GM18858 (cell line): ENCODE measurements around the gene MPHOSPH9.
"Not testable (repeated sequence)": the region's sequence is repeated elsewhere in the genome, so short reads cannot be mapped to it uniquely, and the experiment has no call there.

ENCODE experiments used
- ATAC-seq: cut with Tn5 transposase; IDR thresholded peaks from one replicate; pipeline ENCODE4 v1.9.1; 2021; ENCODE audit not compliant: unreplicated experiment

The MPHOSPH9 gene

DNA sequence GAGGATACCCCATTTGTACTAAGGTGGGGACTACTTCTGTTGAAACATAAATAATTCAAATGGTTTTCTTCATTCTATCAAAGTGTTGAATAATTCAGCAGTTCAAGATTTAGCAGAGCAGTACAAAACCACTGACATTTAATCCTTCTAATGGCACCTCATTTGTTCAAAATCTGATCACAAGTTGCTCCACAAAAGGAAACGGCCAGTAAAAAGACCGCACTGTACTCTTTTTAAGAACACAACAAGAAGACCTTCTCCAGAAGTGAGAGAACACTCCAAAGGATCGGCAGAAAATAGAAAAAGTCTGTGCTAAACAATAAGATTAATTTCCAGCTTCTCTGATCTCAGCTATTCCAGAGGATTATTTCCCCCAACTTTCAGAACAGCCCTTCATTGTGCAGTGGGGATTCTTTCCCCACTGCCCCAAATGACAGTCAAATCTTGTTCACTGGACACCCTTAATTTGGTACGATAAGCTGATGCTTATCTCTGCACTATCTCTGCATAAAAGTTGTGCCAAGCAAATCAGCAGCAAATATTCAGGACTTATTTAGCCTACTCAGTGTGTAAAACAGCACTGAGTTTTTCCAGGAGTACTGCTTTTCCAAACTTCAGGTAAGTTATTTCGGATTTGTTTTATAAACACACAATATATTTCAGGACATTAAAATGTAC is 5.2 kb downstream of the MPHOSPH9 start:
- no peak for ATAC-seq

DNA sequence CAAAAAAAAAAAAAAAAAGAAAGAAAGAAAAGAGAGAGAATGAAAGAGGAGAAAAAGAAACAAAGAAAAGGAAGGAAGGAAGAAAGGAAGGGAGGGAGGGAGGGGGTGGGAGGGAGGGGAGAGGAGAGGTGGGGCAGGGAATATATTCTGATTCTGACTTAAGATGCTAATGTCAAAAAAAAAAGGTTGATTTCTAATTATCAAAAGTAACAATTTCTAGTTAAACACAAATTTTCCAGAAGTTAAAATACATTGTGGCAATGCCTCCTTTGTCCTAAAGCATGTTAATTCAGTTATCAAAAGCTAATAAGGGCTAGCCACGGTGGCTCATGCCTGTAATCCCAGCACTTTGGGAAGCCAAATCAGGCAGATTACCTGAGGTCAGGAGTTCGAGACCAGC is 7.5 kb downstream of the MPHOSPH9 start:
- no peak for ATAC-seq

DNA sequence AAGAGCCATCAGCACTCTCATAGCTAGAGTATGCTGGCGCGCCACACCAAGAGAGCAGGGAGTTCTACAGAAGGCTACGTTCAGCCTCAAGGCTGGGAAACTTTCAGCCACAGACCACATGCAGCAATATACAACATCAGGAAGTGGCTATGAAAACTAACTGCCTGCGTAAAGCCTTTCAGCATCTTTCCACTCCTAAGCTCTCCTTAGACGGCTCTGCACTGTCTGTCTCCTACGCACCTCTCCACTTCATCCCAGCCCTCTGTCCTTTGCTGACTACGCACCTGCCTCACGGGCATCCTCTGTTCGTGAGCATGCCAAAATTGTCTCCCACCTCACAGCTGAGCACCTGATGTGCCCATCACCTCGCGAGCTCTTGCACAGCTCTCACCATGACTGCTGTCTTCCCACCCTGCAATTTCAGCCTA is 9.7 kb downstream of the MPHOSPH9 start:
- peak; percentile 53 for ATAC-seq

DNA sequence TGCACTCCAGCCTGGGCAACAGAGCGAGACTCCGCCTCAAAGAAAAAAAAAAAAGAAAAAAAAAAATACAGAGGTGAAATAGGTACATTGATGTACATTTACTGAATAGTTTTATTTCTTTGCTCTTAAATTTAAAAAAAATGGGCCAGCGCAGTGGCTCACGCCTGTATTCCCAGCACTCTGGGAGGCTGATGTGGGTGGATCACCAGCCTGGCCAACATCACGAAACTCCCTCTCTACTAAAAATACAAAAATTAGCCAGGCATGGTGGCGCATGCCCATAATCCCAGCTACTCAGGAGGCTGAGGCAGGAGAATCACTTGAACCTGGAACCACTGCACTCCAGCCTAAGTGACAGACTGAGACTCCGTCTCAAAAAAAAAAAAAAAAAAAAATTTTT is 25.1 kb downstream of the MPHOSPH9 start:
- not testable (repeated sequence) for ATAC-seq

DNA sequence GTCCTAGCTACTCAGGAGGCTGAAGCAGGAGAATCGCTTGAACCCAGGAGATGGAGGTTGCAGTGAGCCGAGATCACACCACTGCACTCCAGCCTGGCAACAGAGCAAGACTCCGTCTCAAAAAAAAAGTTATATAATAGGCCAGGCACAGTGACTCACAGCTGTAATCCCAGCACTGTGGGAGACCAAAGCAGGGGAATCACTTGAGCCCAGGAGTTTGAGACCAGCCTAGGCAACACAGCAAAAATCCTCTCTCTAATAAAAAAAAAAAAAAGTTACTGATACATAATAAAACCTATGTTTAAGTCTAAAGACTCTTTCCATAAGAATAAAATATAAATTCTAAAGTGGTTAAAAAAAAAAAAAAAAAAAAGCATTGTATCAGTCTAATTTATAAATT is 26.1 kb downstream of the MPHOSPH9 start:
- not testable (repeated sequence) for ATAC-seq

DNA sequence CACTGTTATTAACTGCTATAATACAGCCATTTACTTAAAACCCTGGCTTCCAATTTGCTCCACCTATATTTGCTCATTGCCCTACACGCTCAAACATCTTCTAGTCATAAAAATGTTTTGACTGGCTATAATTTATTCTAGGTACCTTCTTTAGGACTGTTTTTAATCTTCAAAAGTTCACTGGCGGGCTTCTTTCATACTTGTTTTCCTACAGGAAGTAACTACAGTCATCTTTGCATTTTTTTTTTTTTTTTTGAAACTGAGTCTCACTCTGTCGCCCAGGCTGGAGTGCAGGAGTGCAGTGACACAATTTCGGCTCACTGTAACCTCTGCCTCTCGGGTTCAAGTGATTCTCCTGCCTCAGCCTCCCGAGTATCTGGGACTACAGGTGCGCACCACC is 32.5 kb downstream of the MPHOSPH9 start:
- ATAC-seq: no peak

DNA sequence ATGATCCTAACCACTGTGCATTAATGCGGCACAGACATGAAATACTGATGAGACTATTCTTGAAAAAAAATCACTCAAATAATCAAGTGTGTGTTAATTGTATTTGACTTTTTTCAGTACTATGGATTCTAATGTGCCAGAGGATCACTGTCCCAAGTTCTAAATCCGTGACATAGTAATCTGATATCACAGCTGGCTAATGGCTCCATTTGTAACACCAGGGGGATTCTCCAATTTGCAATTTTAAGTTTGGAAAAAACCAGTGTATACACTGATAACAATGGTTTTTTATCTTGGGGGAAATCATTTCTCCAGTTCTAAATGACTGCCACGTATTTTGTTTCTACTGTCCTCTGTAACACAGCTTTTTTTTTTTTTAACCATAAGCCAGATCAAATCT is 33.0 kb downstream of the MPHOSPH9 start:
- ATAC-seq: no peak

DNA sequence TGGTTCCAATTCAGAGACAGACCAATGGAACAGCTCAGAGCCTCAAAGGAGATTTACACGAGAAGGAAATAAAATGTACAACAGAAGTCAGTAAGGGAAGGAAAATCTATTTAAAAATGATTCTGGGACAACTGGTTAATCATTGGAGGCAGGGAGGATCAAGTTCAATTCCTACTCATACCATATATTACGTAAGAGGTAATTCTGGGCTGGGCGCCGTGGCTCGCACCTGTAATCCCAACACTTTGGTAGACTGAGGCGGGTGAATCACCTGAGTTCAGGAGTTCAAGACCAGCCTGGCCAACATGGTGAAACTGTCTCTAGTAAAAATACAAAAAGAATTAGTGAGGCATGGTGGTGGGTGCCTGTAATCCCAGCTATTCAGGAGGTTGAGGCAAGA is 45.3 kb downstream of the MPHOSPH9 start:
- no peak for ATAC-seq

DNA sequence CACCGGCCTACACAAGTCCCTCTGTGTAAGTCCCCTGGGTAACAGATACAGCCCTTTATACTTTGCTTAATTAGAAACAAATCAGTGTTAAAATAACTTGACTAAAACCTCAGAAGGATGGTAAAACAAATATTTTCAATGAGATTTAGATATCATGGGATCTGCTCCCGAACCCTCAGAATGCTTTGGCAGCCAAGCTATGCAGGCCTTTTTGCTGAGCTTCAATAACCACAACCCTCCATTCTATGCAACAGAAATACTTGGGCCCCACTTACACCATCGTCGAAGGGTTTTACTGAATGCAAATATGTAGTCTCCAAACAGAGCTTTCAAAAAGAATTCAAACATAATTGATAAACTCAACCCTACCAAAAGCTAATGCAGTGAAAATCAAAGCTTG is 52.8 kb downstream of the MPHOSPH9 start:
- no peak for ATAC-seq

DNA sequence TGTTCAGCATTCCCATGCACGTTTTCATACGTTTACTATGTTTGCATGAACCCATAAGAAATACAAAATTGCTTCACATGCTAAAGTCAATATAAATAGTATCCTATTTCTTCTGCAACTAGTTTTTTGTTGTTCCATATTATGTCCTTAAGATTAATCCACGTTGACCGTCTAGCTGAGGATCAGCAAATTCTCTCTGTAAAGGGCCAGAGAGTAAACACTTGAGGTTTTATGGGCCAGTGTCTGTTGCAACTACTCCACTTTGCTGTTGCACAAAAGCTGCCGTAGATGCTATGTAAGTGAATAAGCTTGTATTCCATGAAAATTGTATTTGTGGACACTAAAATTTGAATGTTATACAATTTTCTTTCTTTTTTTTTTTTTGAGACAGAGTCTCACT is 61.0 kb downstream of the MPHOSPH9 start:
- ATAC-seq: no peak

DNA sequence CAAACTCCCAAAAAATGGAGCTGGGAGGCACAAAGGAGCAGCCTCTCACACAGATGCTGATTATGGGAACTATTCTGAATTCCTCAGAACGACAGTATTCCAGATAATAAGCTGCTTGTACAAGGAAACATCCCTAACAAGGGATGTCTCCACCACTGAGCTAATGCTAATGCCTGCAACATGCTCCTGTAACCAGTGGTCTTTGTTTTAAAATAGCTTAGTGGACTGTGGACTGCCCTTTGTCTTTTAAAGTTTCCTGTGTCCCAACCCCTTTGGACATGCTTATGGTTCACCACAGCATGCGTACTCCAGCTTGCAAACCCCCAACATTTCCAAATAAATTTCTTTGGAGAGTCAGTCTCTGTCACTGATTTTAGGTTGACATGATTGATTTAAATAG is 65.6 kb downstream of the MPHOSPH9 start:
- ATAC-seq: no peak

DNA sequence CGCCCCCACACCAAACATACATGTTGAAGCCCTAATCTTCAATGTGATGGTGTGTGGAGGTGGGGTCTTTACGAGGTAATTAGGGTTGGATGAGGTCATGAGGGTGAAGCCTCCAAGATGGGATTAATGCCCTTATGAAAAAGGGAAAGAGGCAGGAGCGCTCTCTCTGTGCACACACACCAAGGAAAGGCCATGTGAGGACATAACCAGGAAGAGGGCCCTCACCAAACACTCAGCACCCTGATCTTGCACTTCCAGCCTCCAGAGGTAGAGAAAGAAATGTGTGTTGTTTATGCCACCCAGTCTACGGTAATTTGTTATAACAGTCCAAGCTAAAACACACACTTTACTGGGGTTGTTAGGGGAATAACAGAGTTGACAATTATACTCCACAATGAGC is 67.4 kb downstream of the MPHOSPH9 start:
- no peak for ATAC-seq

DNA sequence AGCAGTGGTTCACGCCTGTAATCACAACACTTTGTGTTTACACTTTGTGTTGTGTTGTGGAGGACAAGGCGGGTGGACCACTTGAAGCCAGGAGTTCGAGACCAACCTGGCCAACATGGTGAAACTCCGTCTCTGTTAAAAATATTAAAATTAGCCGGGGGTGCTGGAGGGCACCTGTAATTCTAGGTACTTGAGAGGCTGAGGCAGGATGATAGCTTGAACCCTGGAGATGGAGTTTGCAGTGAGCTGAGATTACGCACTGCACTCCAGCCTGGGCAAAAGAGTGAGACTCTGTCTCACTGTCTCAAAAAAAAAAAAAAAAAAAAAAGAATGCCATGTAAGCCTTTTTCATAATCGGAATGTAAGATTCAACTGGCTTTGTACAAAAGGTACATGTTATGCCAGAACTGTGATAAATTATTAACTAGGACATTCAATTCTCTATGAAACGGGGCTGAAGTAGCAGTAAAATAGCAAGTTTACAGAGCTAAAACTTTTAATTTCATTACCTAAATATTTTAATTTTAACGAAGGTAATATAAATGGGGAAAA is 68.2 kb downstream of the MPHOSPH9 start:
- ATAC-seq: no peak

DNA sequence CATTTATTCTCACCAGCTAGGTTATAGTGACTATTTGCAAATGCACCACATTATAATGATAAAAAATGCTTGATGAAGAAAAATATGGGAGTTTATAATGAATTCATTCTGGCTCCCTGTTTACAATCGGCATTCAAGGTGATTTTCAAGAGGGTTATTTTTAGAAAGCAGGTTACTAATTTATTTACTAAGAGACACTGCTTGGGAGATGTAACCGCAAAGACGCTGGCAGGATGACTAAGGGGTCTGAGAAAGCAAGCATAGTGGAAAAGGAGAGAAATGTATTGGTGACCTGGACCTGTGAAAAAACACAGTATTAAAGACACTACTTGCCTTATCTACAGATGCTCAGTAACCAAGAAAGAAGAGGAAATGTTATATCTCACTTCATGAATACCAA is 68.7 kb downstream of the MPHOSPH9 start:
- ATAC-seq: no peak

DNA sequence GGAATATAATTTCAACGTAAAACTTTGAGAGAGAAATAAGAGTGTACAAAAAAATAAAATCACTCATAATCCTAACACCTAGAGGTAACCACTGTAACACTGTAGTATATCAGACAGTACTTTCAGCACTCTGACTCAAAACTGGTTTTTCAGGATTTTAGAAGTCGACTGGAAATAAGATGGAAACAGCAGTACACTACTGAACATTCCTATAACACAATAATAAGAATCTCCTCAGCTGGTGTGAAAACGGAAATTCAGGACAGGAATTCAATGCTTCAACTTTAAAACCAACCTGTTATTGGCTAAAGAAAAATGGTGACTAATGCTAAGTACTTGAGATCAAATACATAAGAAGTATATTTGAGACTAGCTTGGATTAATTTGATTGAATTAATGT is 69.7 kb downstream of the MPHOSPH9 start:
- no peak for ATAC-seq

DNA sequence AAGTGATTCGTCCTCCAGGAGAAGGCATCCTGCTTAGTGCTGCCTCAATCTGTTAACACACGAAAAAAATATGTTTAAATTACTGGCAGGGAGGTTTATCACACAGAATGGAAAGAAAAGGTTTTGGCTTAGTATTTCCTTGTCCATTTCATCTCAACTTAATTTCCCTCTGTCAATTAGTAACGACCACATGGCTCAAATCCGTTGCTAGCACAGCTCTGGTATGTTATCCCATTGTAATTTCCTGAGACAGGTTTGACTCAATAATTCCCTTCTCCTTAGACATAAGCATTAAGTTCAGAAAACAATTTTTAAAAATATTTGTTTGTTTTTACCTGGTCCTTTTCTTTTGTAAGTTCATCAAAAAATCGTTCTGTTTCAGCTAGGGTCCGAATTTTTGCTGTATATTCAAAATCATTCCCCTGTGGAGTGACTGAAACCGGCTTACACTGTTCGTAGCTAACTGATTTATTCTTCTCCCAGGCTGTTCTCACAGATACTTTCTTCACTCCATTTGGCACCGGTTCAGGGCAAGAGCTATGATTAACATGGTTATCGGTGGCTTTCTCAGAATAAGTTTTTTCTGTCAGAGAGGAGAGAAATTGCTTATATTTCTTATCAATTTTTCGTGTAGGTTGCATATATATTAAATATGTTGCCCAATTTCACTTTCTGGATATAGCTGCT is 72.0 kb downstream of the MPHOSPH9 start:
- ATAC-seq: no peak

DNA sequence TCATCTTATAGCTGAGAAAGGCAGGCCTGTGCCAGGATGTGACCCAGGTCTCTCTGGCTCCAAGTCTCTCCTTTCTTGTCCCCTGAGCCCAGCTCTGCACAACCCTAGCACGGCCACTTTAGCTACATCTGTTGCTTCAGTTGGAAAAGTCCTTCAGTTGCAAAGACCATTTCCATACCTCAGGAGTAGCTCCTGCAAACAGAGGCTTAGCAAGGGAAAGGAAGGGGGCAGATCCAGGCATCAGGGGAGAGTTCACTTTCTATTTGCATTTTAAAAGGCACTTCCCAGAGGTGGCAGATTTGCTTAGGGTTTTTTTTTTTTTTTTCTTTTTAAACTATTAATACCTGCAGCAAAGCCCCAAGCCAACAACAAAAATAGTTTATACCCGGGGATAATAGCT is 79.0 kb downstream of the MPHOSPH9 start:
- no peak for ATAC-seq

DNA sequence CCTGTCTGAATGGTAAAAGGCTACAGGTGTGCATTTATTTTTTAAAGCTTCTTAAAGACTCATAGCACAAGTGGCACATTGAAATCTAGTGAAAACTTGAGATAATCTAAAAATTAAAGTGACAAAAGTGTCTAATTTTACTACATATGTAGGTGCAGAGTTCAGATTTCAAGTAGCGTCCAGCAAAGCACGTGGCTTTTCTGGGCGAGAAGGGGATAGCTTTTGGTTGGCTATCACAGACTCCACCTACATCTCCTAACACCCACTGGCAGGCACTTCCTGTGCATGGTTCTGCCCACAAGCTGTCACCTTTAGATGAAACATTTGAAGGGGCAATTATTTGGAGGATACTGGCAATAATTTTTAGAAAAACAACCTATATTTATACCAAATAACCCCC is 80.1 kb downstream of the MPHOSPH9 start:
- no peak for ATAC-seq

DNA sequence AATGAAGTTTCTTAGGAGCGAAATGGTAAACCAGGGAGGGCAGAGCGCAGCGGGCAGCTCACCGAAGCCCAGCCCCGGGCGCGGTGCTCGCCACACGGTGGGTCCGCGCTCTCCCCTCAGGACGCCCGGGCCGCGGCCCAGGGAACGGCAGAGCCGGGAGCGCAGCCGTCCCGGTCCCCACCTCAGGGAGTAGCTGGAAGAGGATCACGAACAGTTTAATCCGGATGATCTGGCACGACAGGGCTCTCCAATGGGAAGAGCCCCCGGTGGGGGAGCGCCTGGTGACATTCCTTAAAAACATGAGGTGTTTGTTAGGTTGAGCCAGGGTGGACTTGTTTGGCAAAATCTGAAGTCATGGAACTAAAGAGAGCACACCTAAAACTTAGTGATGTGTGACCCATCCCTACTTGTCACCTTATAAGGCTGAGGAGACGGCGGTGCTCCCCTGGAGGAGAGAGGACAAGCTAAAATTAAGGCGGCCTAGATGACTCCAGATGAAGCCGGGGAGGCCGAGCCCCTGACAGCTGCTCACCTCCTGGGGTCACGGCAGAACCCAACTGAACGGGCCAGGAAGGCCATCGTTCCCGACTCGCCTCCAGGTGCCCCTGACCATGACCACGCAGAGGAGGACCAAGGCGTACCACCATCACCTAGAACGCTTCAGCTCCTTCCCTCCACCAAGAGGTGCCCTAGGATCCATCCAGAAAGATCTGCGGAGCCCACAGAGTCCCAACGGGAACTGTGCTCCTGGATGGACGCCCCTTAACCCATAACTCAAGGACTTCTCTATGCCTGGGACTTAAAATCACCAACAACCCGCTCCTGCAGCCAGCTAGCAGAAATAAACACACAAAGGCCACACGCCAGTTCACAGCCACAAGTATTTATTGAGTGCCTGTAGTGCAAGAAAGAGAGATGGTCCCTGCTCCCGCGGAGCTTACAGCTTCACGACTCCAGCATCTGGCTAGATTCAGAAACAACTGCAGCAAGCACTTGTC is 81.2 kb downstream of the MPHOSPH9 start:
- no peak for ATAC-seq

DNA sequence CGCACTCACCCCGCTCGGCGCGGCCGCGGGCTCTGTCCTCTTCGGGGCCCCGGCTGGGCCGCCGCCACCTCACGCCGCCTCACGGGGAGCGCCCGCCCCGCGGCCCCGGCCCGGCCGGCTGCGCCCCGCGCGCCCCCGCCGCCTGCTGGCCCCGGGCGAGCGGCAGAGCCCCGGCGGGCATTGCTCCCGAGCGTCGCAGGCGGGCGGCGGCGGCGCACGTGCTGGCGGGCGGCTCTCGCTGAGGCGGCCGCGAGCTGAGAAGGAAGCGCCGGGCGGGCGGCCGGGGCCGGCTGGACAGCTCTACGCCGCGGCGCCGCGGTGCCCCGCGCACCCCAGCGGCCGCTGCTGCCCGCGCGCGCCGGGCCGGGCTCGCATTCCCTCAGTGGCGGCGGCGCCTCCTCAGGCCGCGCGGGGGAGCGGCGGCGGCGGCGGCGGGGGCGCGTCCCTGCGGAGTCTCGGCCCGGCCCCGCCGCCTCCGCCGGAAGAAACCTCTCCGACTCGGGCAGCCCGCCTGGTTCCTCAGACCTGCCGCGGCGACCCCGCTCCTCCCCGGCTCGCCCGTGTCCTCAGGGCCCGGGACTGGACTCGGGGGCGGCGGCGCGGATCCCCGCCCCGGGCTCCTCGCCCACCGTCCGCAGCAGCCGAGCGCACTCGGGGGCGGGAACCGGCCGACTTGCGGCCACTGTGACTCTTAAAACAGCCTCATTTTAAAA is 82.0 kb downstream of the MPHOSPH9 start, which contains the start of gene PITPNM2:
TSS of gene PITPNM2 (minus strand) at position 347 of the 713 bp plus-strand sequence. CDS start 116,500 bp downstream, outside the sequence.
- ATAC-seq: no peak
